ENCODE data around the gene RNLS.

The RNLS gene

DNA sequence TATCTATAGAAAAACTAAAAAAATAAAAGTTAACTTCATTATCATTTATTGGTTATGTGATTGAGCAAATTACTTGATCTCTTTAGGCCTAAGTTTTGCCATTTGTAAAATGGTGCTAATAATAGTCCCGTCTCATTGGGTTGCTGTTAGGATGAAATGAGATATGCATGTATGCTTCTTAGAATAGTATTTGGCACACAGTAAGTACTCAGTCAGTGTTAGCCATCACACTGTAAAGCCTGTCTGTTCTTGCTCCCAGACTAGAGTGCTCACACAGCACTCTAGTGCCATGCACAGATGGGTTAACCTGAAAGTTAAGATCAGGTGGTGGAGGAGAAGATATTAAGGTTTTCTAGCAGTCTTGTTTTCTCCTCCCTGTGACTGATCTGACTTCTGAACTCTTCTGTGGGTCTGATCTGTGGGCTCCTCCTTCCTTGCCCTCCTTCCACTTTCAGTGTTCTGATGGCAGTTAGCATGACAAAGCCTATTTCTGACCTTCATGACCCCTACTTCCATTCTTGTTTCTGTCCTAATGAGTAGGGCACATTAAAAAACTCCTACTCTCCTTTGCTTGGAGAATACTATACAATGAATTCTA lies 167.5 kb downstream of the RNLS start:
- TF ChIP-seq, protein P1, sequence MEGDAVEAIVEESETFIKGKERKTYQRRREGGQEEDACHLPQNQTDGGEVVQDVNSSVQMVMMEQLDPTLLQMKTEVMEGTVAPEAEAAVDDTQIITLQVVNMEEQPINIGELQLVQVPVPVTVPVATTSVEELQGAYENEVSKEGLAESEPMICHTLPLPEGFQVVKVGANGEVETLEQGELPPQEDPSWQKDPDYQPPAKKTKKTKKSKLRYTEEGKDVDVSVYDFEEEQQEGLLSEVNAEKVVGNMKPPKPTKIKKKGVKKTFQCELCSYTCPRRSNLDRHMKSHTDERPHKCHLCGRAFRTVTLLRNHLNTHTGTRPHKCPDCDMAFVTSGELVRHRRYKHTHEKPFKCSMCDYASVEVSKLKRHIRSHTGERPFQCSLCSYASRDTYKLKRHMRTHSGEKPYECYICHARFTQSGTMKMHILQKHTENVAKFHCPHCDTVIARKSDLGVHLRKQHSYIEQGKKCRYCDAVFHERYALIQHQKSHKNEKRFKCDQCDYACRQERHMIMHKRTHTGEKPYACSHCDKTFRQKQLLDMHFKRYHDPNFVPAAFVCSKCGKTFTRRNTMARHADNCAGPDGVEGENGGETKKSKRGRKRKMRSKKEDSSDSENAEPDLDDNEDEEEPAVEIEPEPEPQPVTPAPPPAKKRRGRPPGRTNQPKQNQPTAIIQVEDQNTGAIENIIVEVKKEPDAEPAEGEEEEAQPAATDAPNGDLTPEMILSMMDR (IDR thresholded peaks at IDR 0.05): no peak
- DNase-seq (ENCODE audit: low spot score): no peak
- H3K27ac ChIP-seq: no peak overlapping the region
- no peak overlapping the region for H3K4me3 ChIP-seq

DNA sequence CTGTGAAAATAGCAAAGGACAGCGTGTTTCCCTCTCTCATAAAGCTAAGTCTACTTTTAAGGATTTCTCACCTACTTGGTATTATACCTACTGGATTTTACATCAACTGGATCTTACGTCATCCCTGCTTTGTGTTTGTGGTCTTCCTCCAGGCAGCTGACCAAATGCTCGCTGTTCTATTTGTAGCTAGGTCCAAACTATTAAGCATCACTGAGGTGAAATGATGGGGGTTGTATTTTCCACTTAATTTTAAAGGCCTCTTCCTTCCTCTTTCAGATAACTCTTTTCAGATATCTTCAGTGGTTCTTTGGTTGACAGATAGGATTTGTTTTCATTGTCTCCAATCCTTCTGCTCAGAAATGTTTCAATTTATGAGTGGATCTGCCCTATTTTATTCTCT lies 169.7 kb downstream of the RNLS start:
- TF ChIP-seq, protein P1 (IDR thresholded peaks at IDR 0.05): no peak

DNA sequence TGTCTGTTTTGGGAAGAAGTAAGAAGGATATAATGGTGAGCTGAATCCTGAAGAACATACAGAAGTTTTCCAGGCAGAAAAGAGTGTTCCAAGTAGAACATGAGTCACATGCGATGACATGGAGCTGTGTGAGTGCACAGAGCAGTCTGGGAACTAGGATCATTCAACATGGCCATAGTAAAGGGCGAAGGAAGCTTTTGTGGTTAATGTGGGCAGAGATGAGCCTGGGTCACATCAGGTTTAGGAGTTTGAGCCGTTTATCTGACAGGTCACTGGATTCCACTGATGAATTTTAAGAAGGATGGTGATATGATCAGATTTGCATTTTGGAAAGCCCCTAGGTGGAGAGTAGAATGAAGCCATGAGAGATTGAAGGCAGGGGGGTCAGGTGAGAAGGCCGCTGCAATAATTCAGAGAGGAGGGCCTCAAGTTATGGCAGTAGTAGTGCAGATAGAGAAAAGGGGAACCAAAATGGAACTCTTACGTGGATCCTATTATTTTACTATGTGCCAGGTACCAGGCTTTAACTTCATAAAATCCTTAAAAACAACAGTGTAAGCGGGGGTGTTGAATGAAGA lies 171.3 kb downstream of the RNLS start:
- no peak overlapping the region for H3K4me3 ChIP-seq

More for the DNA sequence above, 169.7 kb downstream of the RNLS start:
- Histone ChIP-seq H3K4me3 (no peak overlapping the region), H3K27ac (no peak overlapping the region)
- DNase-seq (ENCODE audit: low spot score): no peak

DNA sequence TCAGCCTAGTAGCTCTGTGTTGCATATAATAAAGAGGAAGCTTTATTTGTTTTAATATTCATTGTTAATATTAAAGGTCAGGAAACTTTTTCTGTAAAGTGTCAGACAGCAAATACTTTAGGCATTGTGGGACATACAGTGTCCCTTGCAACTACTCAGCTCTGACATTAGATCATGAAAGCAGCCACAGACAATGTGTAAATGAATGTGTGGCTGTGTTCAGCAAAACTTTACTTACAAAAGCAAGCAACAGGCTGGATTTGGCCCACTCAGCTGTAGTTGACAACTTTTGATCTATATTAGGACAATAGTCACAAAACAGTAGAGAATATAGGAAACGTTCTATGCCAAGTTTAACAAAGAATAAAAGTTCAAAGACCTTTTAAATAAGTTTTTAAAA lies 173.3 kb downstream of the RNLS start:
- Histone ChIP-seq H3K4me3 (no peak overlapping the region), H3K27ac (no peak overlapping the region)
- no peak for DNase-seq (ENCODE audit: low spot score)
- TF ChIP-seq, protein P1 (IDR thresholded peaks at IDR 0.05): no peak

More for the DNA sequence above, 171.3 kb downstream of the RNLS start:
- TF ChIP-seq, protein P1 (IDR thresholded peaks at IDR 0.05): no peak
- DNase-seq (ENCODE audit: low spot score): no peak
- no peak overlapping the region for H3K27ac ChIP-seq

DNA sequence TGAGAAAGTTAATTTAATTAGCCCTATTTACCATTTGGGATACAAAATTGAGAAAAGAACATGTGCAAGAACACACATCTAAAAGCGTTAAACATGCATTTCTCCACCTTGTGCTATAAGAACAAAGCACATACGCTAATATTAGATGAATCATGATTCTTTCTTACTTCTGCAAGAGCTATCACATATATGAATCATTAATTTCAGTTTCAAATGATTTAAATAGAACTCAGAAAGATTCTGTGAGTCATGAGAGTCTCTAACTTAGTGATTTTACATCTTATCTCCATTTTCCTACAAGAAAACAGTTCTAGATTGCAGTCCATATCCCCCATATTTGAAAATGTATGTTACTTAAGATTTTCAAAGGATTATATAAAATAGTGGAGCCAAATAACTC lies 173.9 kb downstream of the RNLS start:
- DNase-seq (ENCODE audit: low spot score): no peak
- H3K4me3 ChIP-seq: no peak overlapping the region
- no peak overlapping the region for H3K27ac ChIP-seq
- TF ChIP-seq, protein P1 (IDR thresholded peaks at IDR 0.05): no peak

DNA sequence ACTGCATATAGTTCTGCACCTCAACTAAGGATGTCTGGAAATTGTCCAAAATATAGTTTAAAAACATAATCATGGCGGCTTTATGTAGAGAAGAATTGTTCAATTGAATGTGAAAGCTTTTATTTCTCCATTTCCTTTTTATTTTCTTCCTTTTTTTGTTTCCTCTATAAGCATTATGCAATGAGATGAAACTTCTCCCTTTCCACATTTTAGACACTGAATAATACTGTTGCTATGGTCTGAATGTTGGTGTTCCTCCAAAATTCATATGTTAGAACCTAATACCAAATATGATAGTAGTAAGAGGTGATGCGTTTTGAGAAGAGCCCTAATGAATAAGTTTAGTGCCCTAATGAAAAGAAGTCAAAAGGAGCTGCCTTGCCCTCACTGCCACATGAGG lies 175.0 kb downstream of the RNLS start:
- DNase-seq (ENCODE audit: low spot score): no peak
- Histone ChIP-seq H3K27ac (no peak overlapping the region), H3K4me3 (no peak overlapping the region)
- TF ChIP-seq, protein P1 (IDR thresholded peaks at IDR 0.05): no peak

DNA sequence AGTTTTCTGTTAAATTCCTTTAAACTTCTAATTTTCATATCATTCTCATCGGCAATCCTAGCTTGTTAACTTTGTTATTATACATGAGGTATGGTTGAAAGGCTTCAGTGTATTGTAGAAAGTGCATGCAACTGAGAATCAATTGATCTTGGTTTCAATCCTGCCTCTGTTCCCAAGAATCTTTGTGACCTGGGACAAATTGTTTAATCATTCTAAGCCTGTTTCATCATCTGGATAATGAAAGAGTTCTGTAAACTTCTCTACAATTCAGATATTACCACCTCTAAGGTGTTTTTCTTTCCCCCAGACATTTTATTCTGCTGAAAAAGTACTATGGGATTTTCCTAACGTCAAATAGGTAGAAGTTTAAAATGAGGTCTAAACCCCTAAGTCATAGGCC lies 179.0 kb downstream of the RNLS start:
- no peak overlapping the region for H3K27ac ChIP-seq
- no peak overlapping the region for H3K4me3 ChIP-seq
- DNase-seq (ENCODE audit: low spot score): no peak
- TF ChIP-seq, protein P1 (IDR thresholded peaks at IDR 0.05): no peak
